WI38 (cell line): ENCODE data around the gene ZNF496.

Experiments
- H3K4me3 ChIP-seq: 2 replicates; pipeline ENCODE4 v1.5.1; 2011; ENCODE audit warnings: low read depth, mild to moderate bottlenecking, control low read depth, low read length
- CTCF ChIP-seq: IDR thresholded peaks from 2 replicates; pipeline ENCODE4 v1.5.1; 2012; ENCODE audit warnings: low read depth, mild to moderate bottlenecking, control low read depth, low read length

ZNF496 gene

GRCh38 chr1:247316590-247317197, 15.0 kb downstream of the ZNF496 start:
- H3K4me3 ChIP-seq: no peak overlapping the region

GRCh38 chr1:247304031-247304430, 27.6 kb downstream of the ZNF496 start:
- no peak for TF ChIP-seq CTCF
- H3K4me3 ChIP-seq: no peak overlapping the region

More at GRCh38 chr1:247316590-247317197, 15.0 kb downstream of the ZNF496 start:
- TF ChIP-seq CTCF: no peak

GRCh38 chr1:247303216-247303615, 28.5 kb downstream of the ZNF496 start:
- no peak for TF ChIP-seq CTCF
- no peak overlapping the region for H3K4me3 ChIP-seq

- H3K4me3 ChIP-seq: no peak overlapping the region
- TF ChIP-seq CTCF: no peak
These were observed 30.5 kb downstream of the ZNF496 start for GRCh38 chr1:247301176-247301540.

GRCh38 chr1:247300491-247301175, 31.0 kb downstream of the ZNF496 start:
- H3K4me3 ChIP-seq: no peak overlapping the region
- TF ChIP-seq CTCF: no peak

GRCh38 chr1:247299723-247300381, 31.8 kb downstream of the ZNF496 start:
- no peak overlapping the region for H3K4me3 ChIP-seq
- TF ChIP-seq CTCF: no peak

- no peak for TF ChIP-seq CTCF
- H3K4me3 ChIP-seq: no peak overlapping the region
These were observed 33.0 kb downstream of the ZNF496 start for GRCh38 chr1:247298701-247299100.
